ENCODE measurements around the gene MCU. TPM values are rescaled to one million over a fixed set of nuclear protein-coding genes. Genes with fewer than 3 reads are reported as not detected.

The MCU gene
- total RNA-seq, 1 experiment from 2014 or later, result 70.2 TPM

- no peaks in the 10 kb centered on the region for H3K9me3 Mint-ChIP-seq (ENCODE audit: low read depth, unreplicated experiment)
- DNase-seq, result no peak
- peaks cover 5% of the 10 kb centered on the region for H3K36me3 Mint-ChIP-seq (ENCODE audit: insufficient read depth, unreplicated experiment)
- no peak for TF ChIP-seq CTCF (IDR thresholded peaks at IDR 0.05; ENCODE audit: unreplicated experiment)
- H3K27ac Mint-ChIP-seq (ENCODE audit: unreplicated experiment), result no peak overlapping the region
- no peak overlapping the region for H3K4me3 Mint-ChIP-seq (ENCODE audit: low read depth, unreplicated experiment)
- BruUV-seq (replicated peaks), result no TSS peak
- intact Hi-C loops (cut with micrococcal nuclease; ENCODE audit: unreplicated experiment), result no loop called here
- CTCF ChIA-PET, result interaction anchor here (0.5 to 0.9 kb wide), 2 partner anchors 12 to 89 kb away, joined by 3 to 5 read pairs; no protein-coding TSS in a partner anchor
- H3K4me1 Mint-ChIP-seq (ENCODE audit: low read depth, unreplicated experiment), result peaks cover 30% of the 10 kb centered on the region
- H3K27me3 Mint-ChIP-seq (ENCODE audit: unreplicated experiment), result no peaks in the 10 kb centered on the region
Observed at GRCh38 chr10:72709041-72709440, 17.1 kb downstream of the MCU start.

GRCh38 chr10:72712136-72712535 is 20.2 kb downstream of the MCU start:
- peaks cover 34% of the 10 kb centered on the region for H3K4me1 Mint-ChIP-seq (ENCODE audit: low read depth, unreplicated experiment)
- no peak for DNase-seq
- TF ChIP-seq CTCF (IDR thresholded peaks at IDR 0.05; ENCODE audit: unreplicated experiment), result no peak
- CTCF ChIA-PET, result interaction anchor here (0.6 to 1.2 kb wide), 4 partner anchors 9 to 363 kb away, joined by 3 to 4 read pairs (median 3); no protein-coding TSS in a partner anchor
- H3K9me3 Mint-ChIP-seq (ENCODE audit: low read depth, unreplicated experiment), result no peaks in the 10 kb centered on the region
- no peak overlapping the region for H3K27ac Mint-ChIP-seq (ENCODE audit: unreplicated experiment)
- intact Hi-C loops (cut with micrococcal nuclease; ENCODE audit: unreplicated experiment), result no loop called here
- H3K36me3 Mint-ChIP-seq (ENCODE audit: insufficient read depth, unreplicated experiment), result peaks cover 5% of the 10 kb centered on the region
- BruUV-seq (replicated peaks), result no TSS peak
- H3K27me3 Mint-ChIP-seq (ENCODE audit: unreplicated experiment), result no peaks in the 10 kb centered on the region
- H3K4me3 Mint-ChIP-seq (ENCODE audit: low read depth, unreplicated experiment), result no peak overlapping the region

GRCh38 chr10:72719941-72720592 is 28.1 kb downstream of the MCU start:
- H3K27ac Mint-ChIP-seq (ENCODE audit: unreplicated experiment), result peak overlapping the region; percentile 8
- CTCF ChIA-PET, result interaction anchor here (0.6 to 1.9 kb wide), 5 partner anchors 19 to 982 kb away, joined by 3 to 6 read pairs (median 4); no protein-coding TSS in a partner anchor

More at GRCh38 chr10:72719941-72720592, 28.1 kb downstream of the MCU start:
- DNase-seq, result no peak
- Mint-ChIP-seq H3K4me3 (ENCODE audit: low read depth, unreplicated experiment) (no peak overlapping the region), H3K9me3 (ENCODE audit: low read depth, unreplicated experiment) (no peaks in the 10 kb centered on the region), H3K4me1 (ENCODE audit: low read depth, unreplicated experiment) (peaks cover 24% of the 10 kb centered on the region), H3K36me3 (ENCODE audit: insufficient read depth, unreplicated experiment) (peaks cover under 1% of the 10 kb centered on the region), H3K27me3 (ENCODE audit: unreplicated experiment) (no peaks in the 10 kb centered on the region)
- no TSS peak for BruUV-seq (replicated peaks)
- no peak for TF ChIP-seq CTCF (IDR thresholded peaks at IDR 0.05; ENCODE audit: unreplicated experiment)
- intact Hi-C loops (cut with micrococcal nuclease; ENCODE audit: unreplicated experiment), result no loop called here

Data from Calu3 (cell line).